Gastroesophageal sphincter (tissue), 3 donors: ENCODE results near the gene NOS3.

Source experiments
- CTCF ChIP-seq, 4 experiments: fragments of 200-600 bp in 2 of 4; fragments of 450-650 bp in 2 of 4; sonication (generic) in 1 of 4; IDR thresholded peaks; one replicate each; pipeline ENCODE4 v1.5.1; 2017 to 2019; ENCODE audit warnings: antibody characterized with exemption in 4 of 4, mild to moderate bottlenecking in 2 of 4, moderate library complexity in 2 of 4
- POLR2AphosphoS5 ChIP-seq: sonication (generic); formaldehyde crosslinking; IDR thresholded peaks from one replicate; pipeline ENCODE4 v1.6.1; 2017; ENCODE audit warnings: antibody characterized with exemption

DNA sequence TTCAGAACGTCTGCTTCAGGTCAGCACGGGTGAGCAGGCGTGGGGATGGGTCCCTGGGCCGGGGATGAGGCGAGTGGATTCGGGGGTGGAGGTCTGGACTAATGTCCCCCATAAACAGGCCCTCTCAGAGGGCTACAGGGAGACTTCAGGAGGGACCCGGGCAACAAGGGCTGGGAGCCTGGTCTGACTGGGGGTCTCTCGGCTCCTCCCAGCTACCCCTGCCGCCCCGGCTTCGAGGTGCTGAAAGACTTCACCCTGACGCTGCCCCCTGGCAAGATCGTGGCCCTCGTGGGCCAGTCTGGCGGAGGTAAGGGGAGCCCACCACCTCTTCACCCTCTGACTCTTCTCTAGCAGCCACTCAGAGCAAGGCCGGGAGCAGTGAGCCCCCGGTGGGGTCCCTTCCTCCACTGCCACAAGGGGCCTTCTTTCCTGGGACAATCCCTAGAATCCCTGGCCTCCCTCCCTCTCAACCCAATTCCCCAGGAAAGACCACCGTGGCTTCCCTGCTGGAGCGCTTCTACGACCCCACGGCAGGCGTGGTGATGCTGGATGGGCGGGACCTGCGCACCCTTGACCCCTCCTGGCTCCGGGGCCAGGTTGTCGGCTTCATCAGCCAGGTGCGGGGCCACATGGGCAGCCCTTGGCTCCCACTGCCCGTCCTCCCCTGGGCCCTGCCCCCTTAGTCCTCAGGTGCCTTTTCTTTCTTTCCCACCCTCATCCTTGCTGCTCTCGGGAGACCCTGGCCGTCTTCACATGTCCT, 50.0 kb downstream of the NOS3 start:
- no peak for TF ChIP-seq CTCF (IDR thresholded peaks at IDR 0.05)
- TF ChIP-seq POLR2AphosphoS5: no peak
